ENCODE measurements around the gene LRP5. TPM values are rescaled to one million over a fixed set of nuclear protein-coding genes. Genes with fewer than 3 reads are reported as not detected.

LRP5 gene
- polyA plus RNA-seq, 3 donors = 0.23 to 0.29 TPM; not detected in 1

- Histone ChIP-seq H3K9me3 (replicated peaks in 1 of 2; ENCODE audit: control insufficient read depth in 1 of 2, insufficient read depth in 1 of 2, low read length in 2 of 2) (no peaks in the 10 kb centered on the region), H3K27ac (ENCODE audit: low read depth in 1 of 2, low read length in 2 of 2) (peak within 1 kb of the TSS; percentile 95 to 96), H3K36me3 (replicated peaks in 1 of 2; ENCODE audit: control insufficient read depth in 1 of 2, insufficient read depth in 2 of 2, low read length in 2 of 2) (peaks cover 0 to 11% of the 10 kb centered on the region in 2 donors), H2AFZ (ENCODE audit: insufficient read depth, low read depth, low read length, poor library complexity, severe bottlenecking) (peak within 1 kb of the TSS; percentile 91), H3K9ac (ENCODE audit: insufficient read depth, low read length, poor library complexity, severe bottlenecking) (peak within 1 kb of the TSS; percentile 95), H3K27me3 (ENCODE audit: control insufficient read depth in 2 of 2, insufficient read depth in 2 of 2, low read length in 2 of 2) (no peaks in the 10 kb centered on the region), H3K79me2 (ENCODE audit: insufficient read depth, low read length) (peaks cover 38% of the 10 kb centered on the region), H3K4me3 (replicated peaks in 1 of 3; ENCODE audit: low read depth in 2 of 3, low read length in 3 of 3) (peak within 1 kb of the TSS; percentile 71 to 90 (median 77)), H3K4me2 (replicated peaks; ENCODE audit: extremely low read depth, low read length, poor library complexity, severe bottlenecking) (peak within 1 kb of the TSS; percentile 92), H4K20me1 (ENCODE audit: insufficient read depth, low read length) (no peaks in the 10 kb centered on the region), H3K4me1 (ENCODE audit: control insufficient read depth in 1 of 2, insufficient read depth in 2 of 2, low read length in 2 of 2) (peaks cover 50 to 62% of the 10 kb centered on the region in 2 donors)
- Mint-ChIP-seq H3K4me3 (peak within 1 kb of the TSS; percentile 89 to 95), H3K27ac (peak within 1 kb of the TSS; percentile 95 to 99 (median 98)), H3K4me1 (peaks cover 51% of the 10 kb centered on the region), H3K36me3 (peaks cover 12 to 15% of the 10 kb centered on the region in 2 donors), H3K27me3 (ENCODE audit: low read depth in 3 of 3) (peaks cover 0 to 7% (median 0%) of the 10 kb centered on the region in 3 donors), H3K9me3 (no peaks in the 10 kb centered on the region)
- DNase-seq = peak; percentile 94 to 96 (median 95)
- TF ChIP-seq CTCF (IDR thresholded peaks at IDR 0.05) = no peak
- under 1% methylated on average over 58 of the region's 71 CpGs for WGBS (ENCODE audit: insufficient coverage)
- intact Hi-C loops (cut with micrococcal nuclease) = loop anchor here in 1 of 2 donors (5.0 kb wide), 2 partner anchors 60 to 235 kb away; partner anchors contain the start of genes KMT5B and TCIRG1
Observed at GRCh38 chr11:68271781-68272608, 40.4 kb upstream of the LRP5 start, which contains the start of gene C11orf24. Gene C11orf24, minus strand, starts transcription at chr11:68271973. Its CDS starts 8,206 bp downstream, at chr11:68263767.

DNA sequence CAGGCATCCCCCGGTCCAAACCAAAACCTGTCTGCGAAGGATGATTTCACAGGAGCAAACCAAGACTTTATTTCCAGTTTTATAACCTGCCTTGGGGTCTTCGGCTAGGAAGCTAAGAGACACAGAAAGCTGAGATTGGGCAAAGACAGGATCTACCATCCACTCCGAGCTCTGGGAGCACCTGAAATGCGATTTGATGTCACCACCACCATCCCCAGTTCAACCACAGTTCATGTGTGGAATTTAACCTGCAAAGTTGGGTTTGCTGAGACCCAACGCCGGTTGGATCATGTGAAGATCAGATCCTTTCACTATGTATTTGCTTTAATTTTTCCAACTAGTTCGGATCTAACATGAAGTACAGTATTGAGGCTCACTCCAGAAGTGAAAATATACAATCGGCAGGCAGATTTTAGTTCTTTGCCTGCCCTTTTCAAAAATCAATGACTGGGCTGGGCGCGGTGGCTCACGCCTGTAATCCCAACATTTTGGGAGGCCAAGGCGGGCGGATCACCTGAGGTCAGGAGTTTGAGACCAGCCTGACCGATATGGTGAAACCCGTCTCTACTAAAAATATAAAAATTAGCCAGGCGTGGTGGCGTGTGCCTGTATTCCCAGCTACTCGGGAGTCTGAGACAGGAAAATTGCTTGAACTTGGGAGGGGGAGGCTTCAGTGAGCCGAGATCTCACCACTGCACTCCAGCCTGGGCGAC lies 39.2 kb upstream of the LRP5 start:
- peaks cover 34% of the 10 kb centered on the region for H3K79me2 ChIP-seq (ENCODE audit: insufficient read depth, low read length)
- H3K9me3 ChIP-seq (replicated peaks in 1 of 2; ENCODE audit: control insufficient read depth in 1 of 2, insufficient read depth in 1 of 2, low read length in 2 of 2) = no peaks in the 10 kb centered on the region
- no peak for DNase-seq
- peaks cover 0 to 5% of the 10 kb centered on the region in 2 donors for H3K36me3 Mint-ChIP-seq
- H2AFZ ChIP-seq (ENCODE audit: insufficient read depth, low read depth, low read length, poor library complexity, severe bottlenecking) = no peak overlapping the region
- H3K4me3 Mint-ChIP-seq = peak overlapping the region; percentile 9 to 67
- H3K36me3 ChIP-seq (replicated peaks in 1 of 2; ENCODE audit: control insufficient read depth in 1 of 2, insufficient read depth in 2 of 2, low read length in 2 of 2) = no peaks in the 10 kb centered on the region
- WGBS (ENCODE audit: insufficient coverage) = 93% methylated on average over 8 of the region's 21 CpGs
- H3K4me2 ChIP-seq (replicated peaks; ENCODE audit: extremely low read depth, low read length, poor library complexity, severe bottlenecking) = peak overlapping the region; percentile 92
- H3K4me1 ChIP-seq (ENCODE audit: control insufficient read depth in 1 of 2, insufficient read depth in 2 of 2, low read length in 2 of 2) = peaks cover 39 to 50% of the 10 kb centered on the region in 2 donors
- peaks cover 0 to 7% (median 0%) of the 10 kb centered on the region in 3 donors for H3K27me3 Mint-ChIP-seq (ENCODE audit: low read depth in 3 of 3)
- peaks cover 39% of the 10 kb centered on the region for H3K4me1 Mint-ChIP-seq
- no peaks in the 10 kb centered on the region for H3K27me3 ChIP-seq (ENCODE audit: control insufficient read depth in 2 of 2, insufficient read depth in 2 of 2, low read length in 2 of 2)
- H3K9me3 Mint-ChIP-seq = peaks cover 0 to 1% (median 0%) of the 10 kb centered on the region in 7 donors
- peak overlapping the region in 1 of 3 experiments; percentile 90 for H3K4me3 ChIP-seq (replicated peaks in 1 of 3; ENCODE audit: low read depth in 2 of 3, low read length in 3 of 3)
- peak overlapping the region; percentile 95 to 98 (median 97) for H3K27ac Mint-ChIP-seq
- H4K20me1 ChIP-seq (ENCODE audit: insufficient read depth, low read length) = no peaks in the 10 kb centered on the region
- peak overlapping the region; percentile 95 to 96 for H3K27ac ChIP-seq (ENCODE audit: low read depth in 1 of 2, low read length in 2 of 2)
- peak overlapping the region; percentile 95 for H3K9ac ChIP-seq (ENCODE audit: insufficient read depth, low read length, poor library complexity, severe bottlenecking)
- no peak for TF ChIP-seq CTCF (IDR thresholded peaks at IDR 0.05)
- intact Hi-C loops (cut with micrococcal nuclease) = loop anchor here in 1 of 2 donors (5.0 kb wide), 2 partner anchors 61 to 236 kb away; partner anchors contain the start of genes KMT5B and TCIRG1

Measured in CD14-positive monocyte (primary cell).